ENCODE results near the gene LDLRAD1. TPM values are rescaled to one million over a fixed set of nuclear protein-coding genes. Genes with fewer than 3 reads are reported as not detected.
A peak's percentile ranks its signal among the peaks of the same experiment; 100 is the strongest.

Gene LDLRAD1
- total RNA-seq, 2 experiments from 2014 or later: not detected

- no peak overlapping the region for H3K4me3 Mint-ChIP-seq
- no peaks in the 10 kb centered on the region for H3K27me3 Mint-ChIP-seq
- ChIA-PET CTCF (interaction anchor here (0.5 to 2.0 kb wide), 5 partner anchors 16 to 212 kb away, joined by 3 to 12 read pairs (median 4); no protein-coding TSS in a partner anchor), POLR2A (no interaction called here)
- H3K9me3 Mint-ChIP-seq (ENCODE audit: low read depth): no peaks in the 10 kb centered on the region
- H3K27ac Mint-ChIP-seq: no peak overlapping the region
- no peak for DNase-seq
- ATAC-seq: no peak
- intact Hi-C loops (cut with DNase I, micrococcal nuclease): no loop called here
- peaks cover 40% of the 10 kb centered on the region for H3K36me3 Mint-ChIP-seq (ENCODE audit: low read depth)
- peaks cover 3% of the 10 kb centered on the region for H3K4me1 Mint-ChIP-seq
Observed at GRCh38 chr1:53966794-53967193, 51.2 kb downstream of the LDLRAD1 start.

GRCh38 chr1:53964109-53964508 lies 53.9 kb downstream of the LDLRAD1 start:
- Mint-ChIP-seq H3K4me3 (no peak overlapping the region), H3K27me3 (no peaks in the 10 kb centered on the region), H3K36me3 (ENCODE audit: low read depth) (peaks cover 38% of the 10 kb centered on the region), H3K27ac (no peak overlapping the region), H3K4me1 (no peaks in the 10 kb centered on the region), H3K9me3 (ENCODE audit: low read depth) (no peaks in the 10 kb centered on the region)
- CTCF ChIA-PET: no interaction called here
- ATAC-seq (no peak), DNase-seq (no peak)
- POLR2A ChIA-PET: no interaction called here
- intact Hi-C loops (cut with DNase I, micrococcal nuclease): no loop called here

GRCh38 chr1:53963460-53963859 lies 54.5 kb downstream of the LDLRAD1 start:
- no peaks in the 10 kb centered on the region for H3K27me3 Mint-ChIP-seq
- H3K4me1 Mint-ChIP-seq: no peaks in the 10 kb centered on the region
- DNase-seq (no peak), ATAC-seq (no peak)
- H3K36me3 Mint-ChIP-seq (ENCODE audit: low read depth): peaks cover 38% of the 10 kb centered on the region
- H3K27ac Mint-ChIP-seq: no peak overlapping the region
- ChIA-PET POLR2A (no interaction called here), CTCF (interaction anchor here (6.1 kb wide), 1 partner anchor 105 kb away, joined by 159 read pairs; no protein-coding TSS in a partner anchor)
- no peak overlapping the region for H3K4me3 Mint-ChIP-seq
- no peaks in the 10 kb centered on the region for H3K9me3 Mint-ChIP-seq (ENCODE audit: low read depth)
- intact Hi-C loops (cut with DNase I, micrococcal nuclease): no loop called here

GRCh38 chr1:53962395-53962794 lies 55.6 kb downstream of the LDLRAD1 start:
- DNase-seq (no peak), ATAC-seq (no peak)
- ChIA-PET POLR2A (interaction anchor here (0.5 kb wide), 1 partner anchor 461 kb away, joined by 3 read pairs; no protein-coding TSS in a partner anchor), CTCF (interaction anchor here (0.5 to 6.1 kb wide), 3 partner anchors 52 to 103 kb away, joined by 3 to 159 read pairs (median 3); no protein-coding TSS in a partner anchor)
- no peaks in the 10 kb centered on the region for H3K9me3 Mint-ChIP-seq (ENCODE audit: low read depth)
- peaks cover under 1% of the 10 kb centered on the region for H3K4me1 Mint-ChIP-seq
- intact Hi-C loops (cut with DNase I, micrococcal nuclease): no loop called here
- no peak overlapping the region for H3K27ac Mint-ChIP-seq
- peaks cover 37% of the 10 kb centered on the region for H3K36me3 Mint-ChIP-seq (ENCODE audit: low read depth)
- H3K27me3 Mint-ChIP-seq: no peaks in the 10 kb centered on the region
- H3K4me3 Mint-ChIP-seq: no peak overlapping the region

GRCh38 chr1:53959664-53960250 lies 58.2 kb downstream of the LDLRAD1 start:
- Mint-ChIP-seq H3K9me3 (ENCODE audit: low read depth) (no peaks in the 10 kb centered on the region), H3K4me1 (peaks cover 11% of the 10 kb centered on the region), H3K27ac (no peak overlapping the region), H3K36me3 (ENCODE audit: low read depth) (peaks cover 28% of the 10 kb centered on the region), H3K4me3 (no peak overlapping the region), H3K27me3 (no peaks in the 10 kb centered on the region)
- CTCF ChIA-PET: interaction anchor here (0.6 to 6.1 kb wide), 50 partner anchors 9 to 708 kb away, joined by 3 to 159 read pairs (median 6); partner anchors contain the start of genes DIO1, IFT25, LRRC42 and NDC1
- POLR2A ChIA-PET: interaction anchor here (0.7 to 1.1 kb wide), 2 partner anchors 11 to 98 kb away, joined by 3 read pairs; no protein-coding TSS in a partner anchor
- DNase-seq (no peak), ATAC-seq (no peak)
- intact Hi-C loops (cut with DNase I, micrococcal nuclease): loop anchor here (1.0 kb wide), 2 partner anchors 81 to 98 kb away; no protein-coding TSS in a partner anchor

Small RNA genes within 50 kb of the gene (microRNA-seq; reads per million reads assigned to microRNA genes)
- gene MIR4781 (ENCODE audit: borderline replicate concordance): 6.0 reads per million, percentile 20 among the genes with 10 or more reads in this experiment

Other genes with a start within 250 kb of the LDLRAD1 start
- 10 to 100 TPM; 31.2 to 38.5 TPM for gene NDC1, start 179.9 kb downstream of the LDLRAD1 start, total RNA-seq
- gene YIPF1, start 128.4 kb downstream of the LDLRAD1 start, total RNA-seq: 10 to 100 TPM; 19.0 to 24.4 TPM
- not detected for gene DIO1, start 124.0 kb downstream of the LDLRAD1 start, total RNA-seq
- 10 to 100 TPM; 56.6 to 62.0 TPM for gene IFT25, start 72.5 kb downstream of the LDLRAD1 start, total RNA-seq
- gene LRRC42, start 71.8 kb downstream of the LDLRAD1 start, total RNA-seq: 10 to 100 TPM; 25.4 to 31.3 TPM
- 100 to 1,000 TPM in 1 of 2 experiments, 10 to 100 TPM in 1; 99.3 to 120 TPM for gene TMEM59, start 35.0 kb upstream of the LDLRAD1 start, total RNA-seq
- 10 to 100 TPM; 14.0 to 14.2 TPM for gene TCEANC2, start 35.4 kb upstream of the LDLRAD1 start, total RNA-seq
- not detected for gene CDCP2, start 134.8 kb upstream of the LDLRAD1 start, total RNA-seq
- gene CYB5RL, start 181.8 kb upstream of the LDLRAD1 start, total RNA-seq: 10 to 100 TPM; 13.1 to 13.5 TPM
- gene MRPL37, start 182.0 kb upstream of the LDLRAD1 start, total RNA-seq: 100 to 1,000 TPM; 177 to 189 TPM